SK-N-SH treated with all-trans-retinoic acid at 6 μM for 48 hours (cell line): ENCODE data around the gene FKBP4.

Source experiments
- ATAC-seq: fragments of 200-7000 bp; cut with Tn5 transposase; 3 replicates; pipeline ENCODE4 v1.9.1; 2020; ENCODE audit warnings: mild to moderate bottlenecking, moderate library complexity
- ARNTL ChIP-seq: fragments of 450-650 bp; formaldehyde crosslinking; IDR thresholded peaks from 2 replicates; pipeline ENCODE4 v1.5.0; 2020; ENCODE audit warnings: low read depth, mild to moderate bottlenecking, moderate library complexity, borderline replicate concordance
- BACH2 ChIP-seq: fragments of 250-450 bp; sonication (Bioruptor Pico); IDR thresholded peaks from 2 replicates; pipeline ENCODE4 v1.9.0; 2021; ENCODE audit warnings: mild to moderate bottlenecking, borderline replicate concordance
- CSDC2 ChIP-seq: fragments of 250-450 bp; sonication (Bioruptor Pico); IDR thresholded peaks from 2 replicates; pipeline ENCODE4 v1.5.0; 2020; ENCODE audit warnings: mild to moderate bottlenecking, moderate library complexity
- ESRRG ChIP-seq: fragments of 250-450 bp; sonication (Bioruptor Pico); IDR thresholded peaks from 2 replicates; pipeline ENCODE4 v1.6.1; 2021; ENCODE audit warnings: mild to moderate bottlenecking
- GLIS3 ChIP-seq: fragments of 250-450 bp; sonication (Bioruptor Pico); IDR thresholded peaks from 2 replicates; pipeline ENCODE4 v1.5.0; 2020; ENCODE audit warnings: mild to moderate bottlenecking, moderate library complexity
- OSR1 ChIP-seq: fragments of 250-450 bp; sonication (Bioruptor Pico); IDR thresholded peaks from 2 replicates; pipeline ENCODE4 v1.8.0; 2022; ENCODE audit warnings: moderate library complexity, mild to moderate bottlenecking, inconsistent platforms
- PPARA ChIP-seq: fragments of 250-450 bp; sonication (Bioruptor Pico); IDR thresholded peaks from 2 replicates; pipeline ENCODE4 v1.5.0; 2020; ENCODE audit warnings: mild to moderate bottlenecking, borderline replicate concordance
- RARB ChIP-seq: fragments of 250-450 bp; sonication (Bioruptor Pico); IDR thresholded peaks from 2 replicates; pipeline ENCODE4 v1.8.0; 2021; ENCODE audit warnings: mild to moderate bottlenecking, moderate library complexity
- SNAI2 ChIP-seq: fragments of 250-450 bp; sonication (Bioruptor Pico); IDR thresholded peaks from 2 replicates; pipeline ENCODE4 v1.5.0; 2020; ENCODE audit warnings: mild to moderate bottlenecking, moderate library complexity
- TCF4 ChIP-seq: fragments of 250-450 bp; sonication (Bioruptor Pico); IDR thresholded peaks from 2 replicates; pipeline ENCODE4 v1.8.0; 2021; ENCODE audit warnings: mild to moderate bottlenecking, moderate library complexity, borderline replicate concordance
- TOX ChIP-seq: fragments of 250-450 bp; sonication (Bioruptor Pico); IDR thresholded peaks from 2 replicates; pipeline ENCODE4 v1.8.0; 2021; ENCODE audit warnings: mild to moderate bottlenecking, moderate library complexity, borderline replicate concordance
- ZC3H10 ChIP-seq: fragments of 250-450 bp; sonication (Bioruptor Pico); IDR thresholded peaks from 2 replicates; pipeline ENCODE4 v1.5.1; 2021; ENCODE audit warnings: mild to moderate bottlenecking, moderate library complexity
- ZFP3 ChIP-seq: fragments of 250-450 bp; sonication (Bioruptor Pico); IDR thresholded peaks from 2 replicates; pipeline ENCODE4 v1.5.0; 2020; ENCODE audit warnings: mild to moderate bottlenecking, moderate library complexity
- ZFP30 ChIP-seq: fragments of 450-650 bp; formaldehyde crosslinking; IDR thresholded peaks from 2 replicates; pipeline ENCODE4 v1.5.0; 2022; ENCODE audit warnings: mild to moderate bottlenecking, moderate library complexity
- ZNF565 ChIP-seq: fragments of 450-650 bp; formaldehyde crosslinking; conservative IDR thresholded peaks from 2 replicates; pipeline ENCODE4 v1.5.0; 2020; ENCODE audit warnings: low read depth, mild to moderate bottlenecking, moderate library complexity
- ZNF70 ChIP-seq: fragments of 450-650 bp; formaldehyde crosslinking; IDR thresholded peaks from 2 replicates; pipeline ENCODE4 v1.5.0; 2020; ENCODE audit warnings: mild to moderate bottlenecking, moderate library complexity
- ZNF8 ChIP-seq: fragments of 450-650 bp; formaldehyde crosslinking; IDR thresholded peaks from 2 replicates; pipeline ENCODE4 v1.5.0; 2020; ENCODE audit warnings: mild to moderate bottlenecking, moderate library complexity
- TF ChIP-seq, protein P1 (sequence below): fragments of 250-450 bp; sonication (Bioruptor Pico); IDR thresholded peaks from 2 replicates; pipeline ENCODE4 v1.8.0; 2021; ENCODE audit warnings: low read depth, mild to moderate bottlenecking, moderate library complexity, borderline replicate concordance
- TF ChIP-seq, protein P2 (sequence below): fragments of 250-450 bp; sonication (Bioruptor Pico); IDR thresholded peaks from 2 replicates; pipeline ENCODE4 v1.5.0; 2020; ENCODE audit warnings: mild to moderate bottlenecking, moderate library complexity
- TF ChIP-seq, protein P3 (sequence below): fragments of 250-450 bp; sonication (Bioruptor Pico); IDR thresholded peaks from 2 replicates; pipeline ENCODE4 v1.5.1; 2021; ENCODE audit warnings: mild to moderate bottlenecking, moderate library complexity
- TF ChIP-seq, protein P4 (sequence below): fragments of 250-450 bp; sonication (Bioruptor Pico); IDR thresholded peaks from 2 replicates; pipeline ENCODE4 v1.8.0; 2020; ENCODE audit warnings: mild to moderate bottlenecking, moderate library complexity, borderline replicate concordance
- TF ChIP-seq, protein P5 (sequence below): fragments of 250-450 bp; sonication (Bioruptor Pico); IDR thresholded peaks from 2 replicates; pipeline ENCODE4 v1.5.1; 2020; ENCODE audit warnings: low read depth, mild to moderate bottlenecking, moderate library complexity

The FKBP4 gene

DNA sequence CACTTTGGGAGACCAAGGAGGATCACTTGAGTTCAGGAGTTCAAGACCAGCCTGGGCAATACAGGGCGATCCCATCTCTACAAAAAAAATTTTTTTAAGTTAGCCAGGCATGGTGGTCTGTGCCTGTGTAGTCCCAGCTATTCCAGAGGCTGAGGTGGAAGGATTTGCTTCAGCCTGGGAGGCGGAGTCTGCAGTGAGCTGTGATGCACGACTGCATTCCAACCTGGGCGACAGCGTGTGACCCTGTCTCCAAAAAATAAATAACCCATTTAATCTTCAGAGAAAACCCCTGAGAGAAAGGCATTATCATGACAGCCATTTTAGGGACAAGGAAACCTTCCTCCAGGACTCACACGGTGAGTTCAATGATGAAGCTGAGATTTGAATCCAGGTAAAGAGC lies 3.7 kb upstream of the FKBP4 start:
- ATAC-seq: no peak
- no peak for TF ChIP-seq ZFP3 (CRISPR knock-in tag)
- TF ChIP-seq ZNF70 (CRISPR knock-in tag): no peak
- TF ChIP-seq, protein P1, sequence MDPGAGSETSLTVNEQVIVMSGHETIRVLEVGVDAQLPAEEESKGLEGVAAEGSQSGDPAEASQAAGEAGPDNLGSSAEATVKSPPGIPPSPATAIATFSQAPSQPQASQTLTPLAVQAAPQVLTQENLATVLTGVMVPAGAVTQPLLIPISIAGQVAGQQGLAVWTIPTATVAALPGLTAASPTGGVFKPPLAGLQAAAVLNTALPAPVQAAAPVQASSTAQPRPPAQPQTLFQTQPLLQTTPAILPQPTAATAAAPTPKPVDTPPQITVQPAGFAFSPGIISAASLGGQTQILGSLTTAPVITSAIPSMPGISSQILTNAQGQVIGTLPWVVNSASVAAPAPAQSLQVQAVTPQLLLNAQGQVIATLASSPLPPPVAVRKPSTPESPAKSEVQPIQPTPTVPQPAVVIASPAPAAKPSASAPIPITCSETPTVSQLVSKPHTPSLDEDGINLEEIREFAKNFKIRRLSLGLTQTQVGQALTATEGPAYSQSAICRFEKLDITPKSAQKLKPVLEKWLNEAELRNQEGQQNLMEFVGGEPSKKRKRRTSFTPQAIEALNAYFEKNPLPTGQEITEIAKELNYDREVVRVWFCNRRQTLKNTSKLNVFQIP (CRISPR knock-in tag): no peak
- TF ChIP-seq TOX (CRISPR knock-in tag): no peak
- TF ChIP-seq PPARA (CRISPR knock-in tag): no peak
- no peak for TF ChIP-seq ARNTL

DNA sequence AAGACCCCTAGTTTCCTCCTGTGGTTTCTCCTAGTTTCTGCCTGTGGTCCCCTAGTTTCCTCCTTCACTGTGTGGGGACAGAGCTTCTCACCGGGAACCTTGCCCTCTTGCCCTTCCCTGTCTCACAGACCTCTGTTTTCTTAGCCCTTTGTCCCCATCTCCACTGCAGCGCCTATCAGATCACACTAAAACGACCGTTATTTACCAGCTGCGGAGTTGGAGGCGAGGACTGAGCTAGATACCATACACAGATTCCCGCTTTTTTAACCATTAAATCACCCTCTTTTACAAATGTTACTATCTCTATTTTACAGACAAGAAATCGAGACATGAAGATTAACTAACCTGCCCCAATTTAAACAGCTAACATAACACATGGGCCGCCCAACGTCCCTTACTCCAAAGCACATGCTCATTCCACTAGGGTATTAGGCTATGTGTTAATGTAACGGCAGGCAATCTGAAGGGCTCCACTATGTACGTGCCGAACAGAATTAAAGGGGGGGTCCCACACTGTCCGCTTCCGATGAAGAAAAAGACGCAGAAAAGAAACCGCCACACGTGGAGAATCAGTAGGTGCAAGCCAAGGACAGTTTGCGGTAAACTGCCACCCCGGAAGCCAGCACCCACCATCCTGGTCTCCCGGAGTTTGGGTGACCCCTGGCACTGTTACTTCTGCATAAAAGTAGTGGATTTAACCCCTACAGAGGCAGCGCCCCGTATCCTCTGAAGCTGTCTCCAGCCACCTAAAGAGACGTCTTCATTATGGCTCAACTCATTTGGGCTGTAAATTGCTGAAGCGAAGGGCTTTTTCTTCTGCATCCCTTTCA lies 1.9 kb upstream of the FKBP4 start:
- TF ChIP-seq SNAI2 (no peak), ZNF8 (CRISPR knock-in tag) (no peak), TCF4 (CRISPR knock-in tag) (no peak), ZFP3 (CRISPR knock-in tag) (no peak), OSR1 (no peak), GLIS3 (CRISPR knock-in tag) (no peak), ZC3H10 (CRISPR knock-in tag) (no peak), ZFP30 (CRISPR knock-in tag) (no peak), ZNF565 (no peak), ESRRG (CRISPR knock-in tag) (no peak), PPARA (CRISPR knock-in tag) (no peak), ZNF70 (CRISPR knock-in tag) (no peak), RARB (CRISPR knock-in tag) (no peak)
- TF ChIP-seq, protein P1 (CRISPR knock-in tag): no peak
- TF ChIP-seq, protein P2, sequence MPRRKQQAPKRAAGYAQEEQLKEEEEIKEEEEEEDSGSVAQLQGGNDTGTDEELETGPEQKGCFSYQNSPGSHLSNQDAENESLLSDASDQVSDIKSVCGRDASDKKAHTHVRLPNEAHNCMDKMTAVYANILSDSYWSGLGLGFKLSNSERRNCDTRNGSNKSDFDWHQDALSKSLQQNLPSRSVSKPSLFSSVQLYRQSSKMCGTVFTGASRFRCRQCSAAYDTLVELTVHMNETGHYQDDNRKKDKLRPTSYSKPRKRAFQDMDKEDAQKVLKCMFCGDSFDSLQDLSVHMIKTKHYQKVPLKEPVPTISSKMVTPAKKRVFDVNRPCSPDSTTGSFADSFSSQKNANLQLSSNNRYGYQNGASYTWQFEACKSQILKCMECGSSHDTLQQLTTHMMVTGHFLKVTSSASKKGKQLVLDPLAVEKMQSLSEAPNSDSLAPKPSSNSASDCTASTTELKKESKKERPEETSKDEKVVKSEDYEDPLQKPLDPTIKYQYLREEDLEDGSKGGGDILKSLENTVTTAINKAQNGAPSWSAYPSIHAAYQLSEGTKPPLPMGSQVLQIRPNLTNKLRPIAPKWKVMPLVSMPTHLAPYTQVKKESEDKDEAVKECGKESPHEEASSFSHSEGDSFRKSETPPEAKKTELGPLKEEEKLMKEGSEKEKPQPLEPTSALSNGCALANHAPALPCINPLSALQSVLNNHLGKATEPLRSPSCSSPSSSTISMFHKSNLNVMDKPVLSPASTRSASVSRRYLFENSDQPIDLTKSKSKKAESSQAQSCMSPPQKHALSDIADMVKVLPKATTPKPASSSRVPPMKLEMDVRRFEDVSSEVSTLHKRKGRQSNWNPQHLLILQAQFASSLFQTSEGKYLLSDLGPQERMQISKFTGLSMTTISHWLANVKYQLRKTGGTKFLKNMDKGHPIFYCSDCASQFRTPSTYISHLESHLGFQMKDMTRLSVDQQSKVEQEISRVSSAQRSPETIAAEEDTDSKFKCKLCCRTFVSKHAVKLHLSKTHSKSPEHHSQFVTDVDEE (CRISPR knock-in tag): no peak
- no peak for ATAC-seq

DNA sequence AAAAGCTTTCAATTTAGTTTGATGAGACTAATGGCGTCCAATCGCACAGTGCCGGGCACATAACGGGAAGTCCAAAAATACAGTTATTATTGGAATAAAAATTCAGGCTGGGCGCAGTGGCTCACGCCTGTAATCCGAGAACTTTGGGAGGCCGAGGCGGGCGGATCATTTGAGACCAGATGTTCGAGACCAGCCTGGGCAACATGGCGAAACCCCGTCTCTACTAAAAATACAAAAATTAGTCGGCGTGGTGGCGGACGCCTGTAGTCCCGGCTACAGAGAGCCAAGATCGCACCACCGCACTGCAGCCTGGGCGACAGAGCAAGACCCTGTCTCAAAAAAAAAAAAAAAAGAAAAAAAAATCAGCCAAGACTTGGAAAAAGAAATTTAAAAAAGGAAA lies 1.2 kb upstream of the FKBP4 start:
- no peak for ATAC-seq
- TF ChIP-seq, protein P3, sequence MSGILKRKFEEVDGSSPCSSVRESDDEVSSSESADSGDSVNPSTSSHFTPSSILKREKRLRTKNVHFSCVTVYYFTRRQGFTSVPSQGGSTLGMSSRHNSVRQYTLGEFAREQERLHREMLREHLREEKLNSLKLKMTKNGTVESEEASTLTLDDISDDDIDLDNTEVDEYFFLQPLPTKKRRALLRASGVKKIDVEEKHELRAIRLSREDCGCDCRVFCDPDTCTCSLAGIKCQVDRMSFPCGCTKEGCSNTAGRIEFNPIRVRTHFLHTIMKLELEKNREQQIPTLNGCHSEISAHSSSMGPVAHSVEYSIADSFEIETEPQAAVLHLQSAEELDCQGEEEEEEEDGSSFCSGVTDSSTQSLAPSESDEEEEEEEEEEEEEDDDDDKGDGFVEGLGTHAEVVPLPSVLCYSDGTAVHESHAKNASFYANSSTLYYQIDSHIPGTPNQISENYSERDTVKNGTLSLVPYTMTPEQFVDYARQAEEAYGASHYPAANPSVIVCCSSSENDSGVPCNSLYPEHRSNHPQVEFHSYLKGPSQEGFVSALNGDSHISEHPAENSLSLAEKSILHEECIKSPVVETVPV: no peak
- no peak for TF ChIP-seq ZNF70 (CRISPR knock-in tag)
- no peak for TF ChIP-seq CSDC2 (CRISPR knock-in tag)
- no peak for TF ChIP-seq GLIS3 (CRISPR knock-in tag)
- TF ChIP-seq RARB (CRISPR knock-in tag): no peak
- no peak for TF ChIP-seq BACH2
- TF ChIP-seq ZNF8 (CRISPR knock-in tag): no peak
- TF ChIP-seq TCF4 (CRISPR knock-in tag): no peak
- TF ChIP-seq OSR1: no peak
- no peak for TF ChIP-seq ZC3H10 (CRISPR knock-in tag)
- TF ChIP-seq SNAI2: no peak
- TF ChIP-seq ARNTL: no peak
- TF ChIP-seq, protein P4, sequence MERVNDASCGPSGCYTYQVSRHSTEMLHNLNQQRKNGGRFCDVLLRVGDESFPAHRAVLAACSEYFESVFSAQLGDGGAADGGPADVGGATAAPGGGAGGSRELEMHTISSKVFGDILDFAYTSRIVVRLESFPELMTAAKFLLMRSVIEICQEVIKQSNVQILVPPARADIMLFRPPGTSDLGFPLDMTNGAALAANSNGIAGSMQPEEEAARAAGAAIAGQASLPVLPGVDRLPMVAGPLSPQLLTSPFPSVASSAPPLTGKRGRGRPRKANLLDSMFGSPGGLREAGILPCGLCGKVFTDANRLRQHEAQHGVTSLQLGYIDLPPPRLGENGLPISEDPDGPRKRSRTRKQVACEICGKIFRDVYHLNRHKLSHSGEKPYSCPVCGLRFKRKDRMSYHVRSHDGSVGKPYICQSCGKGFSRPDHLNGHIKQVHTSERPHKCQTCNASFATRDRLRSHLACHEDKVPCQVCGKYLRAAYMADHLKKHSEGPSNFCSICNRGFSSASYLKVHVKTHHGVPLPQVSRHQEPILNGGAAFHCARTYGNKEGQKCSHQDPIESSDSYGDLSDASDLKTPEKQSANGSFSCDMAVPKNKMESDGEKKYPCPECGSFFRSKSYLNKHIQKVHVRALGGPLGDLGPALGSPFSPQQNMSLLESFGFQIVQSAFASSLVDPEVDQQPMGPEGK (CRISPR knock-in tag): no peak
- TF ChIP-seq, protein P5, sequence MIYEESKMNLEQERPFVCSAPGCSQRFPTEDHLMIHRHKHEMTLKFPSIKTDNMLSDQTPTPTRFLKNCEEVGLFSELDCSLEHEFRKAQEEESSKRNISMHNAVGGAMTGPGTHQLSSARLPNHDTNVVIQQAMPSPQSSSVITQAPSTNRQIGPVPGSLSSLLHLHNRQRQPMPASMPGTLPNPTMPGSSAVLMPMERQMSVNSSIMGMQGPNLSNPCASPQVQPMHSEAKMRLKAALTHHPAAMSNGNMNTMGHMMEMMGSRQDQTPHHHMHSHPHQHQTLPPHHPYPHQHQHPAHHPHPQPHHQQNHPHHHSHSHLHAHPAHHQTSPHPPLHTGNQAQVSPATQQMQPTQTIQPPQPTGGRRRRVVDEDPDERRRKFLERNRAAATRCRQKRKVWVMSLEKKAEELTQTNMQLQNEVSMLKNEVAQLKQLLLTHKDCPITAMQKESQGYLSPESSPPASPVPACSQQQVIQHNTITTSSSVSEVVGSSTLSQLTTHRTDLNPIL: no peak
- no peak for TF ChIP-seq PPARA (CRISPR knock-in tag)
- TF ChIP-seq, protein P1 (CRISPR knock-in tag): no peak
- no peak for TF ChIP-seq TOX (CRISPR knock-in tag)
